HG03135 (cell line): ENCODE data around the gene DLX4.

Source experiments
- ATAC-seq: cut with Tn5 transposase; IDR thresholded peaks from one replicate; pipeline ENCODE4 v1.9.1; 2021; ENCODE audit warnings: mild to moderate bottlenecking, moderate library complexity; ENCODE audit not compliant: unreplicated experiment

The DLX4 gene

DNA sequence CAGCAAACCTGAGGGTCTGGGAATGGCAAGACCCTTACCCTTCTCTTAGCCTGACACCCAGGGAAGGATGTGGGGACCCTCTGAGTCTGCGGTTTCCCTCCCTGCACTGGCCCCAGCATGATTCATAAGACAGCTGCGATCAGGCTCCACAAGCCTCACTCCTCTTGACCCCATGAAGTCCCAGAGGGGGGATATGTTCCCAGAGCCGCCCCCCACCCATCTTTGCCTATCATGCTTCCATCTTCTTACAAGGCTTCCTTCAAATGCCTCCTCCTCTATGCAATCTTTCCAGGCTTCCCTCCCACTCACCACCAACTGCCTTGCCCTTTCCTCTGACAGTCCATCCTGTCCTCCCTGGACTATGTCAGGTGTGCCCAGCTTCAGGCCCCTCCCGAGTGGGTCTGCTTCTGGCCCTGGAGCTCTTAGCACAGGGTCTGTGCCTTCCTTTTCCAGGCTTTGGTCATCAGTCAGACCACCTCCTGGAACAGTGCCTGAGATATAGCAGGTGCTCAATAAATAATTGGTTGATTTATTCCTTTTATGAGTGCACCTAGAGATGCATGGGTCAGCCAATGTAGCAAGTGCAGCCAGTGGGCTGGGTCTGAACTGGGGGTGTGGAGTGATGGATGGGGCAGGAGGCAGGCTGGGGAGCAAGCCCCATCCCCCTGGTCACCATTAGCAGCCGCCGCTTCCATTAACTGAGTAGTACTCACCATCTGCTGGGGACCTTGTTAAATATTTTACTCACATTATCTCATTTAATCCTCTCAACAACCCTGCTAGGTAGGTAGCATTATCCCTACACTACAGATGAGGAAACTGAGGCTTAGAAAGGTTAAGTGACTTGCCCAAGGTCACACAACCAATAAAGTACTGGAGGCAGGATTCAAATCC is 17.7 kb downstream of the DLX4 start:
- ATAC-seq = no peak

DNA sequence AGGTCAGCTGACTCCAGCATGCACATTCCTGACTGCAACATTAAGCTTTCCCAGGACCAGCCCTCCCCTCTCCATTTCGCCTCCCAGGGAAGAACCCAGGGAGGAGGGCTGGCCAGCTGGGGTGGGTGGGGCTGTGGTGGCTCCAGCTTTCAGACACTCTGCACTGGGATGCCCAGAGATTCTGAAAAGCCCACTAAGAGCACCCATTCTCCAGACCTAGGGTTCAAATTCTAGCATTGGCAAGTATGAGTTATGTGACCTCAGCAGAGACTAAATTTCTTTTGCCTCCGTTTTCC is 18.2 kb downstream of the DLX4 start:
- ATAC-seq = no peak

DNA sequence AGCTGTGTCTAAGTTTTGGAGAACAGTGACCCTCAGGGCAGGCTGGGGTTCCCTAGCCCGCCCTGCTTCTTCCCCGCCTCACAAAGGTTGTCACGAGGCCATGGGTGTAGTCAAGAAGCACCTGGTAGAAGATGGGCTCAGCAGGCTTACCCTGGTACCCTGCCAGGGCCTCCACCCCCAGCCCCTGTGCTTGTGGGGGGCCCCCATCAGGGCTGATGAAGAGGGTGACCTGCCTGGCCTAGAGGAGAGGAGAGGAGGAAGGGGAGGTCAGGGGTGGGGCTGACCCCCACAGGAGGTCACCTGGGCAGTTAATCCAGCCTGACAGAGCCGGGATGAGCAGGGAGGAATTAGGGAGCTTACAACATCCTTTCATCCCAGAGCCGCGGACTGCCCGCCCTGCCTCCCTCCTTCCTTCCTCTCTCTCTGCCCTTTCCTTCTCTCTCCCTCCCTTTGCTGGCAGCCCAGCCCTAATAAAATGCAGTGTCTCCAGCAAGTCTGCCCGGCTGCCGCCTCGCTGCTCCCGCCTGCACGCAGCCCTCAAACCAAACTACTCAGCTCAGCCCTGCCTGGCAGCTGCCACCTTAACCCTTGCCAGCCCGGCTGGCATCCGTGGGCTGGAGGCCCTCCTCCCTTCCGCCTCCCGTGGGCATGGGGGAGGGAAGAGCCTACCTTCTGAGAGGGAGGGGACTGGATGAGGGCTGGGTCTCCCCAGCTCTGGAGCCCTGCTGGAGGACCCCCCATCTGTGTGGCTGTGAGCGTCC is 18.9 kb downstream of the DLX4 start:
- no peak for ATAC-seq

- ATAC-seq = no peak
Measured at GRCh38 chr17:49989518-49989880, 20.5 kb downstream of the DLX4 start.

DNA sequence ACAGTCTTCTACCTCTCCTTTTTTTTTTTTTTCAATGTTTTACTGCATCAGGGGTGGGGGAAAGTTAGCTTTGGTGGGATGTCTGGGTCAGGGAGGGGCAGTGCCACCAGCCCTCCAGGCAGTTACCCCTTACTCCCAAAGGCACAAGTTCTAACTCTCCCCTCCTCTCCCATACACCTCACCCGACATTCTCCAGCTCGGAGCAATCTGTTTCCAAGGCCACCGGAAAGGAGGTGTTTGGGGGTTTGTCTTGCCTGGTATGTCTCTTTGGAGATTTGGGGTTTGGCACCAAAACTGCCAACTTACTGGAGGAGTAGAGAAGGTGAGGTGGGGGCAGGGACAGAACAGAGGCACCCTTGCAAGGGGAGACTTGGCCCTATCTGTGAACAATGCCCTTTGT is 21.3 kb downstream of the DLX4 start:
- ATAC-seq = no peak

- no peak for ATAC-seq
Measured at GRCh38 chr17:49990921-49991320, 21.9 kb downstream of the DLX4 start.

DNA sequence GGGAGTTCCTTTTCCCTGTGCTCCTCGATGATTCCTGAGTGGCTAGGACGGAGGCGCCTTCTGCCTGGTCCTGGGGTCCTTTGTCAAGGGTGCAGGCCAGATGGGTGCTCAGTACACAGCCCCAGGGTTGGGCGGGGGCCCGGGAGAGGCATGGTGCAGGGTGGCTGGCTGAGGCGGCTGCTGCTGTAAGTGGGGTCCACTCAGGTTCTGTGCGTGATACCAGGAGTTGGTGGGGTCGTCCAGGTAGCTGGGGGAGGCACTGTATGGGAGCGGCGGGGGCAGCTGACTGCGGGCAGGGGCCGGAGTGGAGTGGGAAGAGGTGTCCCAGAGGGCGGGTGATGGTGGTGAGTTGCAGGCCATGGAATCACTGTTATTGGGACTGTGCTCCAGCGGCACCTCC is 22.4 kb downstream of the DLX4 start:
- no peak for ATAC-seq

DNA sequence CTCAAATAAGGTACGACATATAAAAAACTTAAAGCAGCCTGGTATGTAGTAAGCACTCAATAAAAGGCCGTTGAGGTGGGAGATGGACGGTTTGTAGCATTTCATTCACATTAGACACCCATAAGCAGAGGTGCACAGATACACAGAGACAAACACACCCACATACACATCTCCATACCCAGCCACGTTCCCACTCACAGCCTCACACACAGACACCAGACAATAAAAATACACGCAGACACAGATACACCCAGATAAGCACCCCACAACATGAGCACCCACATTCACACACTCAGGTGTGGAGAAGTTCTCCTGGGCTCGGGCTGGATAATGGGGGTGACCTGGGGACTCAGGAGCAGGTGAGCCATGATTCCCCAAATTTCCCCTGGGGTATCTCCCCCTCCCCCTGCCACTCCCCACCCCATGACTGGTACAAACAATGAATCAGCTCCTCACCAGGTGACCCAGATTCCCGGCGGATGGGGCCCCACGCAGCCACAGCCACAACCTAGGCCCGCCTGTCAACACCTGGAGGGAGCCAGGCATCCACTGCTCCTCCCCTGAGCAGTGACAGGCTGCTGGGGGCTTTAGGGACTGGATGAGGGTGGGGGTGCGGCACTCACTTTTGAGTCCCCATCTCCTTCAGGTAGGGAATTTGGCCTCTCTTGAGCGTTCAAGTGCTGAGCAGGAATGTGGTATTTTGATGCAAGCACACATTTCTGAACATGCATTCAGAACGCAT is 23.4 kb downstream of the DLX4 start:
- no peak for ATAC-seq

- no peak for ATAC-seq
Measured at GRCh38 chr17:49992933-49993422, 24.0 kb downstream of the DLX4 start.

DNA sequence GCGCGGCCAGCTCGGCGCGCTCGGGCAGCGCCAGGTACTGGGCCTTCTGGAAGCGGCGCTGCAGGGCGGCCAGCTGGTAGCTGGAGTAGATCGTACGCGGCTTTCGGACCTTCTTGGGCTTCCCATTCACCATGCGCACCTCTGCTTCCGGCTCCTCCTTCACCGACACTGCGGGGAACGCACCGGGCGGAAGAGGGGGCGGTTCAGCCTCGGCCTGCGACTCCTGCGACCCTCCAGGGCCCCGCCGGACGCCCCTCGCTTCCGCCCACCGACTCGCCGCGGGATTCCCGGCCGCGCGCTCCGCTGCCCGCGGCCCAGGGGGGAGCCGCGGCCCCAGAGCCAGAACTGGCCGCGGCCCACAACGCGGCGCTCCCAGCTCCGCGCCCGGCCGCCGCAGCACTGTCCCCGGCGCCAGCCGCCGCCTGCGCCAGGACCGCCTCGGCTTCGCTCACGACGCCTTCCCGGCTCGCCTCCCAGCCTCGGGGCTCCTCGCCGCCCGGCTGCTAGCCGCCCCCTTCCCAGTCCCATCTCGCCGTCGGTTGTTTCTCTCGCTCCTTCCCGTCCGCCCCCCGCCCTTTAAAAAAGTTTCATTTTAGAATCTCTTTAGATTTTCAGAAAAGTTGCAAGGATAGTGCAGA is 24.6 kb downstream of the DLX4 start:
- no peak for ATAC-seq

DNA sequence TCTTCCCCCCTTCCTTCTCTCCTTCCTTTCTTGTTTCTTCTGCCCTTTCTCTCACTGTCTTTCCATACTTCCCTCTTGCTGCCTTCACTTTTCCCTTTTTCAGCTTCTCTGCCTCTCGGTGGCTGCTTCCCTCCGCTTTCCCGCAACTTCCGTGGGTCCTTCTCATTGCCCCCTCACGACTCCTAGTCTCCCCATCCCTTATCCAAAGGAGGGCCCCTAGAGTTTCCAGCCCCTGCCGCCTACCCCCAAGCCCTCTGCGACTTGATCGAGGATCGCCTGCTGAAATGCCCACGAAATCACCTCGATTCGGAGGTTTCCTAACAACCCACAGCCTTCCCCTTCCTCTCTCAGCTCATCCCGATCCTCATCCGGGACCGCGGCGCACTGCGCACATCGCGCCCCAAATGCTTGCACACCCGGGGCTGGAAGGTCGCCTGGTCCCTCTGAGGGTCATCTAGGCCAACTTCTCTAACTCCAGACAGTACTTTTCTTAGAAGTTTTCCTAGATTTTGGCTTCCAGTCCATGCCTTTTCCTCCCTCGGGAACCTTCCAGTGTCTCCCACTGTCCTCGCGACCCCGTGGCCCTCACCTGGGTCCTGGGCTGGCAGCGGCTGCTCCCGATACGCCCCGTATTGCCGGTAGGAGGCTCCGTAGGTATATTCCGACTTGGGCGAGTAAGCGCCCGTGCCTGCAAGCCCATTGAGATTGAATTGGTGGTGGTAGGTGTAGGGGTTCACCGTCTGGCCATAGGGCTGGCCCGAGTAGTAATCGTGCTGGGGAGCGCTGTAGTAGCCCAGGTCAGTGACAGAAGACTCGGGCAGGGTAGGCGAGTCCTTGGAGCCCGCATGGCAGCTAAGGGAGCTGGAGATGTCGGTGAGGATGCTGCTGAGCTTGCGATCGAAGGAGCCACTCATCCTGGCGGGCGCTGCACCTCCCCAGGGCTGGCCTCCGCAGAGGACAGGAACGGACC is 25.4 kb downstream of the DLX4 start:
- no peak for ATAC-seq

DNA sequence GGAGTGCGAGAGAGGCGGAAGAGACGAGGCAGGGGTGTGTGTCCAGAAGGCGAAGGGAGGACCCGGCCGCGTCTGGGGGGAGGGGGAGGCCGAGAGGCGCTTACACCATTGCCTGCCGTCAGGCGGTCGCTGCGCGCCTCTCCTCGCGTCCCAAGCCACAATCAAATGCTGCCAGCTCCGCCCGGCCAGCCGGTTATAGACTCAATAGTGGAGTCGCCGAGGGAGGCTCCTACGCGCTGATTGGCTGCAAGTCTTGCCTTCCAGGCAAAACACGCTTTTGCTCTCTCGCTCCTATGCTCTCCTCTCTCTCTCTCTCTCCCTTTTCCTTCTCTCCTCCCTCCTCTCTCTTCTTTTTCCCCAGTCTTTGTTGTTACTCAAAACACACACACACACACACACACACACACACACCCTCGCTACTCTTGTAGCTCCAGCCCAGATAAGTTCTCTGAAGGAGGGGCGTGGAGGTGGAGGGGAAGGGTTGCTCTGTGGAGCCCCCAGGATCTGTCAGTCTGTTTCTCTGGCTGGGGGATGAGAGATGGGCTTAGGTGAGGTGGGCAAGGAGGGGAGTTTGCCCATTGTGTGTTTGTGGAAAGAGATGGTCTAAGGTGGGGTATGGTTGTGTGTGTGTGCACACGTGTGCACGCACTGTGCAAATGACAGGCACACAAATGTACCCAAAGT is 26.2 kb downstream of the DLX4 start, which contains the start of gene DLX3:
Gene DLX3, minus strand, starts transcription at position 170 of the 684 bp plus-strand sequence. CDS start 226 bp downstream, outside the sequence.
- ATAC-seq = no peak

- no peak for ATAC-seq
Measured at GRCh38 chr17:49996121-49996494, 27.1 kb downstream of the DLX4 start.

DNA sequence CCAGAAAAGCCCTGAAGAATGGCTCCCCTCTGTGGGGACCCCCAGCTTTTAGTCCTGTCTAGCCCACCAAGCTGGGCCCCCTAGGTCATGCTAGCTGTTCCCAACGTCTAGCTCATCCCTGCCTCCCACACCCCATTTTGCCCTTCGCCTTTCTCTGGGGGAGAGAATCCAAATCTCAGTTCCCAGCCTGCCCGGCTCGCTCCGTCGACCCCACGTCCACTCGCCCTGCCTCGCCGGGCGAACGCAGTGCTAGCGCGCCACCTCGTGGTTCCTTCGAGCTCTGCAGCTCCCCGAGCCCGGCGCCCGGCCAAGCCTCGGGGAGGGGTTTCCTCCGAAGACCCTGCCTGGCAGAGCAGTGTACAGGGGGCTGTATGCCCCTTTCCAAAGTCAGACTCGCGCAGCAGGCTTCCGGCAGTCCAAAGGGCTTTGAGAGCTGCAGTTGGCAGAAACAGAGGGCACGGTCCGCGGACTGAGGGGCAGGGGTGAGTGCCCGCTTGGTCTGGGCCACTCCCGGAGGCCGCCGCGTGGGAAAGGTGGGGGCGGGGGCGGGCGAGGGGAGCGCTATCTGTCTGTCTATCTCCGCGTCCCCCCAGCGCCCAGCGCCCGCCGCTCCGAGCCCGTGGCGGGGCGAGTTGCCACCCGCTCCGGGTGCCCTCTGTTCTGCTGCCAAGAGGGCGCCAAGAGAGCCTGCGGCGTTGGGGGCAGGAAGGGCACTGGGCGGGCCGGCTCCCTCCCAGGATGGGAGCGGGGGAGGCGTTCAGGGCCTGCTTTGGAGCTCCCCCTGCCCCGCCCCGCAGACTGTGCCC is 27.7 kb downstream of the DLX4 start:
- no peak for ATAC-seq

DNA sequence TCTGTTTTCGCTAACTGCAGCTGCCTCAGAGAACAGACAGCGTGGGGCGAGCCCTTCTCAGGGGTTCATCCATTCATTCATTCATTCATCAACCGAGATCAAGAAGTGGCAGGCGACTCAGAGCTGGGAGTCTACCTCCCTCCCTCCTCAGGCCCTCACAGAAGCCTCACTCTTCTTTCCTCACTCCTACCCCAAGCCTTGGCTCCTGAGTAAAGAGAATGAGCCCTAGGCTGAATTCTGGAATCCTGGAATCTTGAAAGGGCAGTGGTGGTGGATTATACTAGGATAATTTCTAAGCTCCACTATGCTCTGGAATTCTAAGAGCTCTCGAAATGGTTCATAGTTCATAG is 28.3 kb downstream of the DLX4 start:
- no peak for ATAC-seq

DNA sequence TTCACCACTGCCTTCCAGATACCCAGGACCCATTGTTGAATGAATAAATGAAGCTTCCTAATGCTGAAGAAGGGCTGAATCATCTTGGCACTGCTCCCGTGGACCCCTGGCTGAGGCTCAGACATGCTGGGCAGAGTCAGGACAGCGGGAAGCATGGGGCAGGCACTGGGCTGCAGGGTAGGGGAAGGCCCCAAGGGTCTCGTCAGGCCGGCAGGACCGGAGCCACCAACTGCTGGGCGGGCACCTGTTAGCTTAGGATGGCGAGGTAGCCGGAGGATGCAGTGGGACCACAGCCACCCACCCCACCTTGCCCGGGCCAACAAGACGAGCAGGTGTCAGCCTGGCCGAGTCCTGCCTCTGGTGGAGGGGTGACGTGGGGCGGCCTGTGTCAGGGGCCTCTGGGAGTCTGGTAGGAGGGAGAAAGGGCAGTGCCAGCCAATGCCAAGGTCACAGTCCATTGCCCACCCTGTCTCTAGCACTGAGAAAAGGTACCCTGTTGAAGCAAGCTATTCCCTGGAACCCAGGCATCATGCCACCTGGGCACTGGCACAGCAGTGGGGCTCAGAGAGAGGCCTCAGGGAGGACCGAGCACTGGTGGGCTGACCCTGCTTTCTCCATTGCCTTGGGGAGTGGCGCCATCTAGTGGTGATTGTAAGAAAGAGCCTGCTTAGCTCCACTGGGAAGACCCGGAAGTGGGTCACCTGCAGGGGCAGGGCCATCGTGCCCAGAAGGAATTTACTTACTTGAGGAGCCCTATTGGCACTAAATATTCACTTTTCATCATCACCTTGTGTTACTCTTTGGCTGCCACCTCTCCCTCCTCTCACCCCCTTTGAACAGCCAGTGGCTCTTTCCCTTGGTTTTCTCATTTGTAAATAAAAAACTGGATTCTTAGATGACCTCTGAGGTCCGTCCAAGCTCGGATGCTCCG is 29.0 kb downstream of the DLX4 start:
- ATAC-seq = no peak

- no peak for ATAC-seq
Measured at GRCh38 chr17:49998836-49999511, 30.0 kb downstream of the DLX4 start.
